ENCODE measurements around the gene MAMDC2.

GRCh38 chr9:70040376-70040903 is 3.2 kb upstream of the MAMDC2 start:
- TF ChIP-seq REST (IDR thresholded peaks at IDR 0.05; ENCODE audit: insufficient read depth in 1 of 2, low read depth in 2 of 2, low read length in 2 of 2): no peak
- TF ChIP-seq TAF1 (IDR thresholded peaks at IDR 0.05; ENCODE audit: borderline replicate concordance, insufficient read depth, low read length): no peak
- no peak for TF ChIP-seq POLR2AphosphoS5 (IDR thresholded peaks at IDR 0.05; ENCODE audit: low read depth, low read length)

Data from PFSK-1 (cell line).